GM18951 (cell line): Measurements from ENCODE around the gene ZWINT.

ENCODE experiments used
- POLR2A ChIP-seq: IDR thresholded peaks from 4 replicates; pipeline ENCODE4 v1.6.1; 2011; ENCODE audit warnings: mild to moderate bottlenecking; ENCODE audit not compliant: insufficient read length, insufficient read depth; ENCODE audit errors: extremely low read depth
- in situ Hi-C: fragments of 300-500 bp; cut with MboI; formaldehyde crosslinking; loops from one replicate; pipeline ENCODE4 v1.12.0; 2022; ENCODE audit warnings: low sequenced_read_pairs, mixed read lengths, inconsistent platforms; ENCODE audit not compliant: unreplicated experiment

The ZWINT gene

DNA sequence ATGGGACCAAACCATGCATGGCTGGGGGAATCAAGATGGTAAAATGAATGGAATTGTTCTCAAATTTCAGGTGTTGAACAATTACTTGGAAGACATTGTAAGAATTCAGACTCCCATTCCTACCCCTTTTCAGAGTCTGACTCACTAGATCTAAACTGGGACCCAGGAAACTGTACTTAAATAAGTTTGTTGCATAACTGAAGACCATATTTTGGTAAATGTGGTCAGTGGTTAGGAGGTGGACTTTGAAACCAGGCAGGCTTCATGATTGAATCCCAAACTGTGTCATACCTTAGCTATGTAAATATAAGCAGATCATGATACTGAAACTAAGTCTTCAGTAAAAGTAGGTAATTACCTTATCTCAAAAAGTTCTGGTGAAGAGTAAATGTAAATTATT is 41.7 kb downstream of the ZWINT start:
- in situ Hi-C loops: no loop called here
- no peak for TF ChIP-seq POLR2A

DNA sequence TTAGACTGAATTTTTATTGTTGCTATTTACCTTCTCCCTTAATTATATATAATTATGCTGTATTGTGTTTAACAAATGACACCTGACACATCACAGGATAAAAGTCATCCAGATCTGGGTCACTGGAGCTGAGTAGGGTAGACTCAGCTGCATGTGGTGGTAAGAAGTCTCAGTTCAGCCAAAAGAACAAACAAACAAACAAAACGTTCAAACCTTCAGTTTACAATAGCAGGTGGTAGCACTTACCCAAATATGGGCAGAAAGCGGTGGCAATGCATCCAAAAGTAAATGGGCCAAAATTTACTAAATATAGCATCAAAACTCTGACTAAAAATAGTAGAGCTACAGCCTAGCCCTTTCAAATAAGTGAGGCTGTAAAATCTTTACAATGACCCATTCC is 42.2 kb downstream of the ZWINT start:
- no peak for TF ChIP-seq POLR2A

DNA sequence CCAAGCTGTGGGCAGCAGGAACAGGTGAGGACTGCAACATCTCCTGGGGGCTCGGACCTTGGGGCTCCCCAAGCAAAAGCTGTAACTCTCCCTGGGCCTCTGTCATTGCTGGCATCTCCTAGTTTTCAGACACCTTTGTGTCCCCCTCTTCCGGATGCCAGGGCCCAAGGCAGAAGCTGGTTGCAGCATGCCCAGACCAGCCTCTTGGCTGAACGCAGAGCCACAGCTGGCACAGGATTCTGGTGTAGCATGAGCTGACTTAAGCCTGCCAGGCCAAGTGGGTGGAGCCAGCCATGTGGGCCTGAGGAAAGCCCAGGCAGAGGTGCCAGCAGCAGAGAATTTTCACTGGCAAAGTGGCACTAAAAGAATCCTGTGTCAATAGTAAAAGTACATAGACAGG is 43.5 kb downstream of the ZWINT start:
- in situ Hi-C loops: no loop called here
- no peak for TF ChIP-seq POLR2A

More for the DNA sequence above, 42.2 kb downstream of the ZWINT start:
- in situ Hi-C loops: no loop called here

DNA sequence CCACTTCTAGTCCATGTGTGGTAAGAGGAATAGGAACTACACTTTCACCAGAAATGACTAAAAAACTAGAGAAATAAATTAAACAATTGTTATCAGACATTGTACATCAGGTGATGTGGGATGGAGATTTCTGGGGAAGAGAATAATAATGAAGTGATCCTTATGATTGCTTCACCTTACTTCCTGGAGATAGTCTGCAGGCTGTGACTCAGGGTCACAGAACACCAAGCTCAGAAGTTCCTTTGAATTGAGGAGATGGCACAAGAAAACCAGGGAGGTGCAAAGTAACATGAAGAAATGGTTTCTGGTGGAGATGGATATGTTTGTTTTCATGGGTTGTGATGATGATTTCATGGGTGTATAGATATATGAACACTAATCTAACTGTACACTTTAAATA is 44.5 kb downstream of the ZWINT start:
- in situ Hi-C loops: no loop called here
- no peak for TF ChIP-seq POLR2A
